ENCODE results near the gene CIT. TPM values are rescaled to one million over a fixed set of nuclear protein-coding genes. Genes with fewer than 3 reads are reported as not detected.

Gene CIT
- total and polyA plus RNA-seq, 2 donors (not counting 3 experiments of a cell fraction or from before 2014, with no cell fraction given), result 13.3 to 61.8 TPM

DNA sequence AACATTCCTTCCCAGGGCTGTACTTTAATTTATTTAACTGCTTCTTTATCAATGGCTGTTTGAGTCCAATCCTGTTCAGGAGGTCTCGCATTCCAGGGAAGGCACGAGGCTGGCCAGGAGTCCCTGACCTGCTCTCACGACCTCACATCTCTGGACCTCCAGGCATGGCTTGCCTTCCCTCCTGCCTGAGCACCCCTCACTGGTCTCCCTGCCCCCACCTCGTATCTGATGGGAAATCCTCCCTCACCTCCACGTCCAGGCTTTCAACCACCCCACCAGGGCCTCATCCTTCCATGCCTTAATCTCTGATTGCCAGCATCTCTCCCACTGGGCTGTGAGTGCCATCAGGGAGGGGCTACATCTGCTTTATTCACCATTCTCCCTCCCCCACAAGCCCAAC lies 180.2 kb downstream of the CIT start:
- Histone ChIP-seq H3K36me3 (ENCODE audit: control insufficient read depth in 2 of 2, extremely low read depth in 1 of 2, insufficient read depth in 2 of 2, low read length in 2 of 2) (no peaks in the 10 kb centered on the region), H3K27me3 (ENCODE audit: control insufficient read depth in 2 of 2, insufficient read depth in 2 of 2, low read length in 2 of 2) (no peaks in the 10 kb centered on the region), H3K4me1 (ENCODE audit: control insufficient read depth, extremely low read depth, insufficient read depth, low read length) (peaks cover 25% of the 10 kb centered on the region), H4K20me1 (replicated peaks; ENCODE audit: control insufficient read depth, extremely low read depth, insufficient read depth, low read length) (no peaks in the 10 kb centered on the region), H2AFZ (ENCODE audit: low read depth, low read length) (no peak overlapping the region), H3K79me2 (ENCODE audit: control insufficient read depth, insufficient read depth, low read length) (no peaks in the 10 kb centered on the region), H3K4me3 (replicated peaks in 1 of 3; ENCODE audit: insufficient read depth in 1 of 3, low read depth in 1 of 3, low read length in 3 of 3) (no peak overlapping the region), H3K4me2 (ENCODE audit: insufficient read depth, low read length) (no peak overlapping the region), H3K27ac (ENCODE audit: insufficient read depth, low read depth, low read length) (no peak overlapping the region), H3K9ac (replicated peaks; ENCODE audit: extremely low read depth, insufficient read depth, low read length) (no peak overlapping the region), H3K9me1 (replicated peaks; ENCODE audit: control insufficient read depth, extremely low read depth, insufficient read depth, low read length) (no peaks in the 10 kb centered on the region), H3K9me3 (replicated peaks; ENCODE audit: control insufficient read depth, insufficient read depth, low read length) (no peaks in the 10 kb centered on the region)
- BruUV-seq (replicated peaks), result no TSS peak
- DNase-seq (ENCODE audit: low read depth, low spot score) (no peak), FAIRE-seq (no peak)
- ChIA-PET POLR2A (no interaction called here), CTCF (no interaction called here)
- TF ChIP-seq, protein P1, sequence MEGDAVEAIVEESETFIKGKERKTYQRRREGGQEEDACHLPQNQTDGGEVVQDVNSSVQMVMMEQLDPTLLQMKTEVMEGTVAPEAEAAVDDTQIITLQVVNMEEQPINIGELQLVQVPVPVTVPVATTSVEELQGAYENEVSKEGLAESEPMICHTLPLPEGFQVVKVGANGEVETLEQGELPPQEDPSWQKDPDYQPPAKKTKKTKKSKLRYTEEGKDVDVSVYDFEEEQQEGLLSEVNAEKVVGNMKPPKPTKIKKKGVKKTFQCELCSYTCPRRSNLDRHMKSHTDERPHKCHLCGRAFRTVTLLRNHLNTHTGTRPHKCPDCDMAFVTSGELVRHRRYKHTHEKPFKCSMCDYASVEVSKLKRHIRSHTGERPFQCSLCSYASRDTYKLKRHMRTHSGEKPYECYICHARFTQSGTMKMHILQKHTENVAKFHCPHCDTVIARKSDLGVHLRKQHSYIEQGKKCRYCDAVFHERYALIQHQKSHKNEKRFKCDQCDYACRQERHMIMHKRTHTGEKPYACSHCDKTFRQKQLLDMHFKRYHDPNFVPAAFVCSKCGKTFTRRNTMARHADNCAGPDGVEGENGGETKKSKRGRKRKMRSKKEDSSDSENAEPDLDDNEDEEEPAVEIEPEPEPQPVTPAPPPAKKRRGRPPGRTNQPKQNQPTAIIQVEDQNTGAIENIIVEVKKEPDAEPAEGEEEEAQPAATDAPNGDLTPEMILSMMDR (IDR thresholded peaks at IDR 0.05; ENCODE audit: extremely low read depth in 1 of 2, insufficient read depth in 1 of 2, low read depth in 1 of 2, low read length in 2 of 2), result no peak
- TF ChIP-seq, protein P2, sequence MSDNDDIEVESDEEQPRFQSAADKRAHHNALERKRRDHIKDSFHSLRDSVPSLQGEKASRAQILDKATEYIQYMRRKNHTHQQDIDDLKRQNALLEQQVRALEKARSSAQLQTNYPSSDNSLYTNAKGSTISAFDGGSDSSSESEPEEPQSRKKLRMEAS (IDR thresholded peaks at IDR 0.05; ENCODE audit: insufficient read depth, insufficient read length), result no peak
- TF ChIP-seq FOS (IDR thresholded peaks at IDR 0.05; ENCODE audit: borderline replicate concordance, insufficient read depth, low read length), result no peak
- TF ChIP-seq JUN (IDR thresholded peaks at IDR 0.05; ENCODE audit: borderline replicate concordance, insufficient read depth, insufficient read length, low read depth), result no peak
- no peak for TF ChIP-seq POLR2AphosphoS5 (IDR thresholded peaks at IDR 0.05; ENCODE audit: insufficient read depth, low read depth, low read length)
- no peak for TF ChIP-seq GATA2 (IDR thresholded peaks at IDR 0.05; ENCODE audit: insufficient read depth, insufficient read length, low read depth, low read length)
- no peak for TF ChIP-seq POLR2A (IDR thresholded peaks at IDR 0.05; ENCODE audit: low read depth, low read length)
- no peak for TF ChIP-seq EZH2 (IDR thresholded peaks at IDR 0.05; ENCODE audit: borderline replicate concordance, low read depth, low read length, severe bottlenecking)
- no peak for TF ChIP-seq MYC (IDR thresholded peaks at IDR 0.05; ENCODE audit: low read depth, low read length)
- intact Hi-C loops (cut with micrococcal nuclease) (no loop called here), dilution Hi-C loops (cut with MboI; ENCODE audit: extremely low pct_ligation_motif_present, low sequenced_read_pairs) (no loop called here)
